ENCODE data around the gene SERPINF2.
"Not testable (repeated sequence)": the region's sequence is repeated elsewhere in the genome, so short reads cannot be mapped to it uniquely, and the experiment has no call there.

The SERPINF2 gene

DNA sequence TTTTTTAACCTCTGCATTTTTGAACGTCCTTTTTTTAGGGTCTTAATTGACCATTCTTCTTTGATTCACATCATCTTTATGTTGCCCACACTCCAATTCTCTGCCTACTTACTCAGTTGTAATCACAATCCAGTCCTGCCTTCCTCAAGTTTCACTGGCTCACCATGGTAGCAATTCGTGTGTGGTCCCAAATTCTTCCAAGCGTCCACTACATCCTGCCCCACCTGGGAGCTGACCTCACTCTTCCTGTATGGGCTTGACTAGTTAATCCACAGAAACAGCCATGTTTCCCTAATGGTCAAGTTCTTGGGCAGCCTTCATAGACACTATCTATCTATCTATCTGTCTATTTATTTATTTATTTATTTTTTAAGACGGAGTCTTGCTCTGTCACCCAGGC lies 39.6 kb upstream of the SERPINF2 start:
- H3K9me3 ChIP-seq (ENCODE audit: severe bottlenecking) = no peaks in the 10 kb centered on the region
- no peak overlapping the region for H3K4me3 ChIP-seq (ENCODE audit: severe bottlenecking)
- H3K27me3 ChIP-seq (ENCODE audit: insufficient read depth, poor library complexity, severe bottlenecking) = no peaks in the 10 kb centered on the region
- TF ChIP-seq, protein P1, sequence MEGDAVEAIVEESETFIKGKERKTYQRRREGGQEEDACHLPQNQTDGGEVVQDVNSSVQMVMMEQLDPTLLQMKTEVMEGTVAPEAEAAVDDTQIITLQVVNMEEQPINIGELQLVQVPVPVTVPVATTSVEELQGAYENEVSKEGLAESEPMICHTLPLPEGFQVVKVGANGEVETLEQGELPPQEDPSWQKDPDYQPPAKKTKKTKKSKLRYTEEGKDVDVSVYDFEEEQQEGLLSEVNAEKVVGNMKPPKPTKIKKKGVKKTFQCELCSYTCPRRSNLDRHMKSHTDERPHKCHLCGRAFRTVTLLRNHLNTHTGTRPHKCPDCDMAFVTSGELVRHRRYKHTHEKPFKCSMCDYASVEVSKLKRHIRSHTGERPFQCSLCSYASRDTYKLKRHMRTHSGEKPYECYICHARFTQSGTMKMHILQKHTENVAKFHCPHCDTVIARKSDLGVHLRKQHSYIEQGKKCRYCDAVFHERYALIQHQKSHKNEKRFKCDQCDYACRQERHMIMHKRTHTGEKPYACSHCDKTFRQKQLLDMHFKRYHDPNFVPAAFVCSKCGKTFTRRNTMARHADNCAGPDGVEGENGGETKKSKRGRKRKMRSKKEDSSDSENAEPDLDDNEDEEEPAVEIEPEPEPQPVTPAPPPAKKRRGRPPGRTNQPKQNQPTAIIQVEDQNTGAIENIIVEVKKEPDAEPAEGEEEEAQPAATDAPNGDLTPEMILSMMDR (IDR thresholded peaks at IDR 0.05; ENCODE audit: poor library complexity, severe bottlenecking) = no peak
- H3K27ac ChIP-seq (ENCODE audit: poor library complexity, severe bottlenecking) = no peak overlapping the region
- DNase-seq (ENCODE audit: low spot score) (no peak), ATAC-seq (ENCODE audit: low read depth) (peak; percentile 50; the same call in 1 of the 3 replicates)
- H3K36me3 ChIP-seq (ENCODE audit: low read depth) = no peaks in the 10 kb centered on the region
- no peaks in the 10 kb centered on the region for H3K4me1 ChIP-seq (ENCODE audit: insufficient read depth, poor library complexity, severe bottlenecking)

GRCh38 chr17:1705004-1705403 lies 37.7 kb upstream of the SERPINF2 start:
- Histone ChIP-seq H3K4me3 (ENCODE audit: severe bottlenecking) (no peak overlapping the region), H3K9me3 (ENCODE audit: severe bottlenecking) (no peaks in the 10 kb centered on the region), H3K27ac (ENCODE audit: poor library complexity, severe bottlenecking) (no peak overlapping the region), H3K4me1 (ENCODE audit: insufficient read depth, poor library complexity, severe bottlenecking) (no peaks in the 10 kb centered on the region), H3K36me3 (ENCODE audit: low read depth) (no peaks in the 10 kb centered on the region), H3K27me3 (ENCODE audit: insufficient read depth, poor library complexity, severe bottlenecking) (no peaks in the 10 kb centered on the region)
- ATAC-seq (ENCODE audit: low read depth) = no peak
- TF ChIP-seq, protein P1 (IDR thresholded peaks at IDR 0.05; ENCODE audit: poor library complexity, severe bottlenecking) = no peak
- DNase-seq (ENCODE audit: low spot score) = no peak

GRCh38 chr17:1707107-1707506 lies 35.6 kb upstream of the SERPINF2 start:
- ATAC-seq (ENCODE audit: low read depth) = no peak
- H3K36me3 ChIP-seq (ENCODE audit: low read depth) = peaks cover 11% of the 10 kb centered on the region
- H3K4me3 ChIP-seq (ENCODE audit: severe bottlenecking) = no peak overlapping the region
- peaks cover 11% of the 10 kb centered on the region for H3K4me1 ChIP-seq (ENCODE audit: insufficient read depth, poor library complexity, severe bottlenecking)
- no peak for DNase-seq (ENCODE audit: low spot score)
- no peaks in the 10 kb centered on the region for H3K27me3 ChIP-seq (ENCODE audit: insufficient read depth, poor library complexity, severe bottlenecking)
- no peaks in the 10 kb centered on the region for H3K9me3 ChIP-seq (ENCODE audit: severe bottlenecking)
- H3K27ac ChIP-seq (ENCODE audit: poor library complexity, severe bottlenecking) = no peak overlapping the region
- TF ChIP-seq, protein P1 (IDR thresholded peaks at IDR 0.05; ENCODE audit: poor library complexity, severe bottlenecking) = no peak

GRCh38 chr17:1708791-1709346 lies 33.8 kb upstream of the SERPINF2 start:
- not testable (repeated sequence) for H3K9me3 ChIP-seq (ENCODE audit: severe bottlenecking); ATAC-seq (ENCODE audit: low read depth); DNase-seq (ENCODE audit: low spot score); H3K4me3 ChIP-seq (ENCODE audit: severe bottlenecking); H3K27me3 ChIP-seq (ENCODE audit: insufficient read depth, poor library complexity, severe bottlenecking)
- Histone ChIP-seq H3K4me1 (ENCODE audit: insufficient read depth, poor library complexity, severe bottlenecking) (peaks cover 17% of the 10 kb centered on the region), H3K36me3 (ENCODE audit: low read depth) (peaks cover 28% of the 10 kb centered on the region), H3K27ac (ENCODE audit: poor library complexity, severe bottlenecking) (peak overlapping the region; percentile 93)

DNA sequence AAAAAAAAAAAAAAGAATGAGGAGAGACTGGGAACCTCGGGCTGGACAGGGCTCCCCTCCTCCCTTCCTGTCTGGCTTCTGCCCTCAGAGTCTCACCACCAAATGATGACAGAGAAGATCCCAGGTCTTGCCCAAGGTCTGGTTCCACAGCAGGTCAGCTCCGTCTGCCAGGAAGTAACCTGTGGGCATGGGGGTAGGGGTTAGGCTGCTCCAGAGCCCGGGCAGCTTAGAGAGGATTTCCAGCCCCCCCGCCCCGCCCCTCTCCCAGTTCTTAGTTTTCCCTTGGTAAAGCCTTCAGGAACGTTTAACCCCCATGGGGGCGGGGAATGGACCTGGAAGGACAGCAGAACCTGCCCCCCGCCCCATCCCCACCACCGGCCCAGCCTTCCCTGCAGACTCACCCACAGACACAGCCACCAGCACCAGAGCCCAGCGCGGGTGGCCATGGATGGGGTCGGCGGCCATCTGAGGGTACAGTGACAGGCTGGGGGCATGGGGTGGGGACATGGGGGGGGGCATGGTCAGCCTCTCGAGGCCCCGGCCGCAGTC lies 33.2 kb upstream of the SERPINF2 start:
- Histone ChIP-seq H3K27me3 (ENCODE audit: insufficient read depth, poor library complexity, severe bottlenecking) (no peaks in the 10 kb centered on the region), H3K4me1 (ENCODE audit: insufficient read depth, poor library complexity, severe bottlenecking) (peaks cover 22% of the 10 kb centered on the region), H3K36me3 (ENCODE audit: low read depth) (peaks cover 33% of the 10 kb centered on the region), H3K4me3 (ENCODE audit: severe bottlenecking) (peak overlapping the region; percentile 83), H3K9me3 (ENCODE audit: severe bottlenecking) (no peaks in the 10 kb centered on the region), H3K27ac (ENCODE audit: poor library complexity, severe bottlenecking) (peak overlapping the region; percentile 93)
- ATAC-seq (ENCODE audit: low read depth) (0 out of 3 replicates have a peak, but pooled peaks have one; percentile 15), DNase-seq (ENCODE audit: low spot score) (no peak)
- TF ChIP-seq, protein P1 (IDR thresholded peaks at IDR 0.05; ENCODE audit: poor library complexity, severe bottlenecking) = no peak

All from RWPE2 (cell line).